ENCODE results near the gene MAPK10. TPM values are rescaled to one million over a fixed set of nuclear protein-coding genes. Genes with fewer than 3 reads are reported as not detected.

Gene MAPK10
- total and polyA plus RNA-seq, 9 of the 15 experiments (the other 6 are each of a cell fraction or from before 2014, with no cell fraction given) = 0.10 to 0.53 (median 0.18) TPM; not detected in 4

GRCh38 chr4:85964298-85964697 lies 395.6 kb downstream of the MAPK10 start:
- DNase-seq (ENCODE audit: extremely low read depth in 1 of 4, low spot score in 3 of 4) (no peak), FAIRE-seq (no peak), ATAC-seq (no peak)
- Histone ChIP-seq H3K4me3 (no peak overlapping the region), H4K20me1 (replicated peaks; ENCODE audit: control insufficient read depth, insufficient read depth, low read length) (no peaks in the 10 kb centered on the region), H3K27me3 (ENCODE audit: control insufficient read depth in 2 of 2, insufficient read depth in 2 of 2, low read length in 2 of 2) (no peaks in the 10 kb centered on the region), H3K9ac (ENCODE audit: insufficient read depth in 1 of 2, low read depth in 2 of 2, low read length in 2 of 2) (no peak overlapping the region), H3K36me3 (ENCODE audit: control insufficient read depth, insufficient read depth, low read length) (no peaks in the 10 kb centered on the region), H3K4me2 (ENCODE audit: insufficient read depth, low read length) (no peak overlapping the region), H3K9me1 (ENCODE audit: control insufficient read depth, insufficient read depth, low read length) (no peaks in the 10 kb centered on the region), H3K9me3 (replicated peaks; ENCODE audit: control insufficient read depth, insufficient read depth, low read depth, low read length) (no peaks in the 10 kb centered on the region; the same call in 1 of the 2 replicates), H3K4me1 (replicated peaks in 1 of 2; ENCODE audit: control insufficient read depth in 2 of 2, insufficient read depth in 2 of 2, low read length in 2 of 2) (peaks cover 0 to 1% of the 10 kb centered on the region in 2 experiments; a peak in 2 of 5 replicates), H2AFZ (ENCODE audit: low read depth, low read length) (no peak overlapping the region), H3K27ac (ENCODE audit: extremely low read depth, low read depth, low read length) (no peak overlapping the region), H3K79me2 (ENCODE audit: control insufficient read depth, insufficient read depth, low read length) (no peaks in the 10 kb centered on the region)
- CTCF ChIA-PET (ENCODE audit: low intra/inter-chr PET ratio) = no interaction called here
- no TSS peak for BruUV-seq (replicated peaks)
- no peak for TF ChIP-seq ZNF277 (CRISPR knock-in tag; IDR thresholded peaks at IDR 0.05; ENCODE audit: borderline replicate concordance)
- no peak for TF ChIP-seq EP300 (IDR thresholded peaks at IDR 0.05; ENCODE audit: low read length)
- no peak for TF ChIP-seq ZNF133 (CRISPR knock-in tag; IDR thresholded peaks at IDR 0.05)
- TF ChIP-seq, protein P1, sequence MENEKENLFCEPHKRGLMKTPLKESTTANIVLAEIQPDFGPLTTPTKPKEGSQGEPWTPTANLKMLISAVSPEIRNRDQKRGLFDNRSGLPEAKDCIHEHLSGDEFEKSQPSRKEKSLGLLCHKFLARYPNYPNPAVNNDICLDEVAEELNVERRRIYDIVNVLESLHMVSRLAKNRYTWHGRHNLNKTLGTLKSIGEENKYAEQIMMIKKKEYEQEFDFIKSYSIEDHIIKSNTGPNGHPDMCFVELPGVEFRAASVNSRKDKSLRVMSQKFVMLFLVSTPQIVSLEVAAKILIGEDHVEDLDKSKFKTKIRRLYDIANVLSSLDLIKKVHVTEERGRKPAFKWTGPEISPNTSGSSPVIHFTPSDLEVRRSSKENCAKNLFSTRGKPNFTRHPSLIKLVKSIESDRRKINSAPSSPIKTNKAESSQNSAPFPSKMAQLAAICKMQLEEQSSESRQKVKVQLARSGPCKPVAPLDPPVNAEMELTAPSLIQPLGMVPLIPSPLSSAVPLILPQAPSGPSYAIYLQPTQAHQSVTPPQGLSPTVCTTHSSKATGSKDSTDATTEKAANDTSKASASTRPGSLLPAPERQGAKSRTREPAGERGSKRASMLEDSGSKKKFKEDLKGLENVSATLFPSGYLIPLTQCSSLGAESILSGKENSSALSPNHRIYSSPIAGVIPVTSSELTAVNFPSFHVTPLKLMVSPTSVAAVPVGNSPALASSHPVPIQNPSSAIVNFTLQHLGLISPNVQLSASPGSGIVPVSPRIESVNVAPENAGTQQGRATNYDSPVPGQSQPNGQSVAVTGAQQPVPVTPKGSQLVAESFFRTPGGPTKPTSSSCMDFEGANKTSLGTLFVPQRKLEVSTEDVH (IDR thresholded peaks at IDR 0.05; ENCODE audit: low read depth, partially characterized antibody) = no peak
- no peak for TF ChIP-seq CREM (IDR thresholded peaks at IDR 0.05; ENCODE audit: low read depth)
- TF ChIP-seq E2F3 (CRISPR knock-in tag; IDR thresholded peaks at IDR 0.05) = no peak
- no peak for TF ChIP-seq FOXP1 (CRISPR knock-in tag; IDR thresholded peaks at IDR 0.05)
- no peak for TF ChIP-seq ZNF23 (CRISPR knock-in tag; IDR thresholded peaks at IDR 0.05)
- in situ Hi-C loops (cut with MboI) = no loop called here
- intact Hi-C loops (cut with micrococcal nuclease) = no loop called here
- POLR2A ChIA-PET = no interaction called here
